Measurements from ENCODE around the gene COPRS. TPM values are rescaled to one million over a fixed set of nuclear protein-coding genes. Genes with fewer than 3 reads are reported as not detected.

The COPRS gene
- total and polyA plus RNA-seq, 2 of the 8 experiments (the other 6 are each of a cell fraction or from before 2014, with no cell fraction given) = 40.9 to 49.3 TPM

DNA sequence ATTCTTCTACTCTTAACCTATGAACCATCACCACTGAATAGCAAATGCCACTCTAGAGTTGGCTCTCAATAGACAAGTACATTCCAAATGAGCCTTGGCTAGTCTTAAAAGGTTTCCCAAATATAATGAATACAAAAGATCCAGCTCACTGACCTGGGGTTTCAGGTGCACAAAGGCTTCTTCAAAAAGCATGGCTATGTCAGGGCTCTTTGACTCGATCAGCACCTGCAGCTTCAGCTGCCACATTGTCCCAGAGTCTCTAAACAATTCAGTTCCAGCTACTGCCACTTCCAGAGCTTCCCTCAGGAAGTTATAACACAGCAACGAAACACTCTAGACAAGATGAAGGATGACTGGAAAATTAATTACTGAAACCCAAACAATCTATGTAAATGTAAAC, 16.0 kb upstream of the COPRS start:
- whole genome bisulfite sequencing, 2 experiments (ENCODE audit: extremely low coverage in 1 of 2, insufficient coverage in 1 of 2, insufficient read length in 1 of 2, insufficient replicate concordance in 2 of 2, low coverage in 1 of 2, low lambda C conversion rate in 2 of 2, missing lambda C conversion rate in 1 of 2) = 92% methylated on average over 2 of the region's 2 CpGs; no CpG with 5 or more reads in 1 of the 2 experiments
- FAIRE-seq = no peak

More for the DNA sequence above, 16.0 kb upstream of the COPRS start:
- Histone ChIP-seq H3K56ac (replicated peaks; ENCODE audit: insufficient read length, low read depth, low read length) (no peak overlapping the region), H3K9ac (replicated peaks in 1 of 4; ENCODE audit: extremely low read depth in 1 of 4, low read depth in 3 of 4, low read length in 3 of 4) (no peak overlapping the region), H3K36me3 (ENCODE audit: control insufficient read depth in 2 of 4, insufficient read depth in 4 of 4, low read length in 3 of 4) (peaks cover 31 to 91% (median 63%) of the 10 kb centered on the region in 4 experiments), H2BK12ac (ENCODE audit: low read depth, low read length) (no peak overlapping the region), H3K4ac (replicated peaks; ENCODE audit: insufficient read length, low read depth, low read length) (no peak overlapping the region), H3K18ac (ENCODE audit: extremely low read depth, low read length) (no peak overlapping the region), H4K8ac (ENCODE audit: extremely low read depth, insufficient read depth, low read length) (no peak overlapping the region; the same call in 1 of the 2 replicates), H3K4me2 (ENCODE audit: insufficient read depth in 1 of 2, low read depth in 2 of 2, low read length in 2 of 2) (no peak overlapping the region), H2BK20ac (ENCODE audit: low read length) (no peak overlapping the region), H2BK15ac (ENCODE audit: low read length) (no peak overlapping the region), H3K9me3 (ENCODE audit: insufficient read depth in 2 of 2, low read depth in 1 of 2, low read length in 1 of 2) (no peaks in the 10 kb centered on the region), H3K27ac (ENCODE audit: low read depth, low read length) (no peak overlapping the region), H2BK120ac (replicated peaks; ENCODE audit: low read depth, low read length) (no peak overlapping the region), H2AFZ (ENCODE audit: low read length) (no peak overlapping the region), H2BK5ac (ENCODE audit: low read depth, low read length) (no peak overlapping the region), H3K79me1 (ENCODE audit: low read depth, low read length) (no peaks in the 10 kb centered on the region), H3K4me1 (replicated peaks in 1 of 4; ENCODE audit: control insufficient read depth in 3 of 4, insufficient read depth in 4 of 4, low read length in 3 of 4) (no peaks in the 10 kb centered on the region), H3K23me2 (ENCODE audit: low read depth, low read length) (no peaks in the 10 kb centered on the region), H4K5ac (ENCODE audit: insufficient read length, low read depth, low read length) (no peak overlapping the region), H3K4me3 (ENCODE audit: extremely low read depth in 1 of 4, insufficient read depth in 2 of 4, low read depth in 3 of 4, low read length in 4 of 4) (no peak overlapping the region), H3K14ac (ENCODE audit: insufficient read length) (no peak overlapping the region), H4K20me1 (replicated peaks in 1 of 2; ENCODE audit: control insufficient read depth in 1 of 2, insufficient read depth in 2 of 2, low read length in 2 of 2) (no peaks in the 10 kb centered on the region), H3K79me2 (ENCODE audit: control insufficient read depth in 1 of 2, insufficient read depth in 2 of 2, low read length in 2 of 2) (no peaks in the 10 kb centered on the region), H4K91ac (replicated peaks; ENCODE audit: insufficient read length, low read length) (no peak overlapping the region), H3K27me3 (replicated peaks in 1 of 4; ENCODE audit: control insufficient read depth in 3 of 4, extremely low read depth in 1 of 4, insufficient read depth in 3 of 4, low read length in 3 of 4) (no peaks in the 10 kb centered on the region), H2AK5ac (ENCODE audit: low read depth, low read length) (no peak overlapping the region), H3K23ac (ENCODE audit: insufficient read length) (no peak overlapping the region)
- TF ChIP-seq TEAD4 (IDR thresholded peaks at IDR 0.05; ENCODE audit: low read depth, low read length) (no peak), POU5F1 (IDR thresholded peaks at IDR 0.05; ENCODE audit: low read depth, low read length) (no peak), SIN3A (conservative IDR thresholded peaks at IDR 0.05 in 1 of 2, IDR thresholded peaks at IDR 0.05 in 1 of 2; ENCODE audit: low read depth in 1 of 2, low read length in 2 of 2) (no peak), TAF1 (IDR thresholded peaks at IDR 0.05; ENCODE audit: low read depth, low read length) (no peak), TAF7 (optimal IDR thresholded peaks at IDR 0.05; ENCODE audit: borderline replicate concordance, low read depth, low read length) (no peak)
- TF ChIP-seq, protein P1, sequence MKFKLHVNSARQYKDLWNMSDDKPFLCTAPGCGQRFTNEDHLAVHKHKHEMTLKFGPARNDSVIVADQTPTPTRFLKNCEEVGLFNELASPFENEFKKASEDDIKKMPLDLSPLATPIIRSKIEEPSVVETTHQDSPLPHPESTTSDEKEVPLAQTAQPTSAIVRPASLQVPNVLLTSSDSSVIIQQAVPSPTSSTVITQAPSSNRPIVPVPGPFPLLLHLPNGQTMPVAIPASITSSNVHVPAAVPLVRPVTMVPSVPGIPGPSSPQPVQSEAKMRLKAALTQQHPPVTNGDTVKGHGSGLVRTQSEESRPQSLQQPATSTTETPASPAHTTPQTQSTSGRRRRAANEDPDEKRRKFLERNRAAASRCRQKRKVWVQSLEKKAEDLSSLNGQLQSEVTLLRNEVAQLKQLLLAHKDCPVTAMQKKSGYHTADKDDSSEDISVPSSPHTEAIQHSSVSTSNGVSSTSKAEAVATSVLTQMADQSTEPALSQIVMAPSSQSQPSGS (IDR thresholded peaks at IDR 0.05; ENCODE audit: low read length) = no peak
- CTCF ChIA-PET (ENCODE audit: partially characterized antibody) = no interaction called here
- DNase-seq (ENCODE audit: low read depth in 1 of 2, low spot score in 2 of 2) = no peak
- POLR2A ChIA-PET (ENCODE audit: partially characterized antibody) = interaction anchor here (1.1 to 1.5 kb wide), 3 partner anchors 12 to 15 kb away, joined by 3 to 4 read pairs (median 3); no protein-coding TSS in a partner anchor
